Measurements from ENCODE around the gene ATP2B1. TPM values are rescaled to one million over a fixed set of nuclear protein-coding genes. Genes with fewer than 3 reads are reported as not detected.

The ATP2B1 gene
- total RNA-seq, 3 donors from 2014 or later: 48.4 to 83.2 (median 60.2) TPM

DNA sequence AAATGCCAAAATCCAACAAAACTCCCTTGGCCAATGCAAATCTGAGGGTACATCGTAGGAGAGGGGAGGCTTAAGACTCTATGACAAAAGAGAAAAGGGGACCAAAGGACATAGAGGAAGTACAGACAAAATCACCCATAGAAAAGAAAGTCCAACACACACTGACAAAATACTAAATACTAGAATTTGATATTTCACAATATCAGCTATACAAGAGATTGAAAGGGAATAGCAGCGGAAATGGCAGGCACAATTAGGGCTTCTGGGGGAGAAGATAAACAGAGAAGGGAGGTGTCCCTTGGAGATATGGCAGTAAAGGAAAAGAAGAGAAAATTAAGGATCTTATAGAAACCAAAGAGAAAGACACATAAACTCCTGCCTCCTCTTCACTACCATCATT lies 29.0 kb downstream of the ATP2B1 start:
- DNase-seq: no peak
- intact Hi-C loops (cut with DNase I, micrococcal nuclease): no loop called here
- H3K4me3 ChIP-seq: no peak overlapping the region
- H3K9me3 ChIP-seq: peaks cover 28% of the 10 kb centered on the region
- no peak for ATAC-seq
- peaks cover 7% of the 10 kb centered on the region for H3K4me1 ChIP-seq (ENCODE audit: low read depth)
- TF ChIP-seq, protein P1, sequence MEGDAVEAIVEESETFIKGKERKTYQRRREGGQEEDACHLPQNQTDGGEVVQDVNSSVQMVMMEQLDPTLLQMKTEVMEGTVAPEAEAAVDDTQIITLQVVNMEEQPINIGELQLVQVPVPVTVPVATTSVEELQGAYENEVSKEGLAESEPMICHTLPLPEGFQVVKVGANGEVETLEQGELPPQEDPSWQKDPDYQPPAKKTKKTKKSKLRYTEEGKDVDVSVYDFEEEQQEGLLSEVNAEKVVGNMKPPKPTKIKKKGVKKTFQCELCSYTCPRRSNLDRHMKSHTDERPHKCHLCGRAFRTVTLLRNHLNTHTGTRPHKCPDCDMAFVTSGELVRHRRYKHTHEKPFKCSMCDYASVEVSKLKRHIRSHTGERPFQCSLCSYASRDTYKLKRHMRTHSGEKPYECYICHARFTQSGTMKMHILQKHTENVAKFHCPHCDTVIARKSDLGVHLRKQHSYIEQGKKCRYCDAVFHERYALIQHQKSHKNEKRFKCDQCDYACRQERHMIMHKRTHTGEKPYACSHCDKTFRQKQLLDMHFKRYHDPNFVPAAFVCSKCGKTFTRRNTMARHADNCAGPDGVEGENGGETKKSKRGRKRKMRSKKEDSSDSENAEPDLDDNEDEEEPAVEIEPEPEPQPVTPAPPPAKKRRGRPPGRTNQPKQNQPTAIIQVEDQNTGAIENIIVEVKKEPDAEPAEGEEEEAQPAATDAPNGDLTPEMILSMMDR (IDR thresholded peaks at IDR 0.05): no peak
- no peaks in the 10 kb centered on the region for H3K36me3 ChIP-seq (ENCODE audit: low read depth)

GRCh38 chr12:89678225-89678624 lies 30.4 kb downstream of the ATP2B1 start:
- H3K9me3 ChIP-seq: peaks cover 28% of the 10 kb centered on the region
- TF ChIP-seq, protein P1 (IDR thresholded peaks at IDR 0.05): no peak
- H3K36me3 ChIP-seq (ENCODE audit: low read depth): no peaks in the 10 kb centered on the region
- intact Hi-C loops (cut with DNase I, micrococcal nuclease): no loop called here
- ATAC-seq (peak; percentile 56), DNase-seq (no peak)
- no peak overlapping the region for H3K4me3 ChIP-seq
- peaks cover 7% of the 10 kb centered on the region for H3K4me1 ChIP-seq (ENCODE audit: low read depth)

DNA sequence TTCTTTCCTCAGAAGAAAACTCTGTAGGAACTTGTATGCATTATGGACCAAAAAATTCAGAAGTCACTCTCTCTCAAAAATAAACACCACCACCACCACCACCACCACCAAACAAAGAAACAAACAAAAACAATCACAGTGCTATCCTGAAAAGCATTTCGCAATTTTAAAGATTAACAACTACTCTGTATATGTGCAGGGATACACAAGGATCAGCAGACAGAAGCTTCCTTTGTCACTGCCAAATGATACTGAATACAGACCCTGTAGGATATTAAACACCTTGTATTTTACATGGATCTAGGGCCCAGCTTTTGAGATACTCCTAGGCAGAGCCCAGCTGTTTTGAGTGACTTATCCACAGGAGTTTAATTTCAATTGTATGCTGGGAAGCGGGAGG lies 31.7 kb downstream of the ATP2B1 start:
- peaks cover 16% of the 10 kb centered on the region for H3K9me3 ChIP-seq
- intact Hi-C loops (cut with DNase I, micrococcal nuclease): no loop called here
- TF ChIP-seq, protein P1 (IDR thresholded peaks at IDR 0.05): no peak
- DNase-seq (no peak), ATAC-seq (no peak)
- H3K4me1 ChIP-seq (ENCODE audit: low read depth): peaks cover 7% of the 10 kb centered on the region
- no peak overlapping the region for H3K4me3 ChIP-seq
- no peaks in the 10 kb centered on the region for H3K36me3 ChIP-seq (ENCODE audit: low read depth)

GRCh38 chr12:89674326-89674942 lies 34.2 kb downstream of the ATP2B1 start:
- ATAC-seq (no peak), DNase-seq (no peak)
- Histone ChIP-seq H3K9me3 (no peaks in the 10 kb centered on the region), H3K4me1 (ENCODE audit: low read depth) (peaks cover 7% of the 10 kb centered on the region), H3K4me3 (no peak overlapping the region), H3K36me3 (ENCODE audit: low read depth) (no peaks in the 10 kb centered on the region)
- intact Hi-C loops (cut with DNase I, micrococcal nuclease): no loop called here
- TF ChIP-seq, protein P1 (IDR thresholded peaks at IDR 0.05): no peak

DNA sequence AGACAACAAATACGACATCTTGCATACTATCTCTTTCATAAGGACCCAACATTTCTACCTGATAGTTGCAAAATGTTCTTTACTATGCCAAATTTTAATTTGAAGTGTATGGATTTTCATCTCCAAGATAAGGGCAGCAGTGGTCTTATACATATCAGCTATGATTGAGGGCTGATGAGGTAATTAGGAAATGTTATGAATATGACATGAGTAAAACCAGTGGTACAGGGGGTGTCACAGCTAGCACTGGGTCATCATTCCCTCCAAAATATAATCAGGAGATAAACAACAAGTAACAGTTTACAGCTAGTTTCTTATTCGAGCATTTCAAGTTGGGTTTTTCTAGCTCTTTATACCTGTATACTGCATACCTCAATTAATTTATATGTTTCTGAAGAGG lies 35.0 kb downstream of the ATP2B1 start:
- TF ChIP-seq, protein P1 (IDR thresholded peaks at IDR 0.05): no peak
- intact Hi-C loops (cut with DNase I, micrococcal nuclease): no loop called here
- Histone ChIP-seq H3K4me3 (no peak overlapping the region), H3K36me3 (ENCODE audit: low read depth) (no peaks in the 10 kb centered on the region), H3K4me1 (ENCODE audit: low read depth) (peaks cover 5% of the 10 kb centered on the region), H3K9me3 (no peaks in the 10 kb centered on the region)
- DNase-seq: no peak
- ATAC-seq: no peak

- no peak for ATAC-seq
- no peak for DNase-seq
- H3K36me3 ChIP-seq (ENCODE audit: low read depth): no peaks in the 10 kb centered on the region
- H3K4me1 ChIP-seq (ENCODE audit: low read depth): no peaks in the 10 kb centered on the region
- TF ChIP-seq, protein P1 (IDR thresholded peaks at IDR 0.05): no peak
- intact Hi-C loops (cut with DNase I, micrococcal nuclease): no loop called here
- no peak overlapping the region for H3K4me3 ChIP-seq
- H3K9me3 ChIP-seq: no peaks in the 10 kb centered on the region
Measured at GRCh38 chr12:89672589-89672979, 36.1 kb downstream of the ATP2B1 start.
